ENCODE measurements around the gene PSMB5. TPM values are rescaled to one million over a fixed set of nuclear protein-coding genes. Genes with fewer than 3 reads are reported as not detected.

The PSMB5 gene
- total and polyA plus RNA-seq, 2 of the 13 experiments (the other 11 are each of a cell fraction or from before 2014, with no cell fraction given): 705 to 871 TPM

DNA sequence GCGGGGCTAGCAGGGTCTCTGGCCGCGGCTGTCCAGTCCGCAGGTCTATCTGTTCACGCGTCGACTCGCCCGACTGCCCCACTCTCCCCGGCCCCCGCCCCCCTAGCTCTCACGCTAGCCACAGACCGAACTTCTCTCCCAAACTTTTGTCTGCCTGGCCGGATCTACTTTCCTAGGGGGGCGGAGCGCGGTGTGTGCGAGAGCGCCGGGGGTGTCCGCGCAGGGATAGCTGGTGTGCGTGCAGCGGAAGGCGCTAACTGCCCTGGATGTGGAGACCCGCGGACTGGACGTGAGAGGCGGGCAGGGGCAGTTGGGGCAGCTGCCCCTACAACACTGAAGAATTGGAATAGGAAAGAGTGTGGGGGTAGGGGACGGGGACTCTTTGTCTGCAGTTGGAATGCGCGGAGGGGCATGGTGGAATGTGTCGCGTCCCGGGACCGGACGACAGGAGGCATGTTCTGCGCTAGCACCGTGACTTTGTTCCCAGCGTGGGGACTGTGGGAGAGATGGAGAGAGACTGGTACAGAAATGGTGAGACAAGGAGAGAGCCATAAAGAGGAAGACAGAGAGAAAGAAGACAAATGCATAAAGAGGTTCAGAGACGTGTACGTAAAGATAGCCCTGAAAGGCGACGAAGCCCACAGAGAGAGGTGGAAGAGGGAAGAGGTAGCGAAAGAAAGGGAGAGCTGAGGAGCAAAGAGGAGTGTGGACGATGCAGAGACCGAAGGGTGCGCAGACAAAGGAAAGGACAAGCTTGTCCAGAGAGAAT is 52.0 kb downstream of the PSMB5 start, which contains the start of gene AJUBA (continued):
- TF ChIP-seq KLF13 (CRISPR knock-in tag; IDR thresholded peaks at IDR 0.05) (peak; percentile 92; the same call in 1 of the 2 replicates), NR2F2 (IDR thresholded peaks at IDR 0.05; ENCODE audit: borderline replicate concordance, low read depth) (no peak), ZNF737 (CRISPR knock-in tag; IDR thresholded peaks at IDR 0.05; ENCODE audit: borderline replicate concordance) (no peak), HES4 (CRISPR knock-in tag; IDR thresholded peaks at IDR 0.05; ENCODE audit: borderline replicate concordance) (no peak), POGZ (CRISPR knock-in tag; IDR thresholded peaks at IDR 0.05) (no peak), RFX1 (IDR thresholded peaks at IDR 0.05) (no peak), CREB1 (IDR thresholded peaks at IDR 0.05) (peak; percentile 87), CREB1 (CRISPR knock-in tag; IDR thresholded peaks at IDR 0.05) (no peak), ZNF589 (CRISPR knock-in tag; conservative IDR thresholded peaks at IDR 0.05) (no peak), NFE2L1 (CRISPR knock-in tag; IDR thresholded peaks at IDR 0.05; ENCODE audit: borderline replicate concordance) (peak; percentile 30; the same call in 1 of the 2 replicates), KDM4B (CRISPR knock-in tag; IDR thresholded peaks at IDR 0.05) (peak; percentile 92; the same call in 1 of the 2 replicates), NR2C2 (CRISPR knock-in tag; IDR thresholded peaks at IDR 0.05; ENCODE audit: borderline replicate concordance) (peak; percentile 65), ZNF850 (CRISPR knock-in tag; conservative IDR thresholded peaks at IDR 0.05) (no peak), ZSCAN12 (CRISPR knock-in tag; IDR thresholded peaks at IDR 0.05) (no peak), SPEN (CRISPR knock-in tag; IDR thresholded peaks at IDR 0.05; ENCODE audit: low read depth) (peak; percentile 99), HIVEP1 (CRISPR knock-in tag; IDR thresholded peaks at IDR 0.05) (no peak), SMAD9 (CRISPR knock-in tag; IDR thresholded peaks at IDR 0.05) (peak; percentile 97), ZNF260 (CRISPR knock-in tag; IDR thresholded peaks at IDR 0.05; ENCODE audit: borderline replicate concordance, low read depth) (peak; percentile 59; the same call in 1 of the 2 replicates), SMAD3 (CRISPR knock-in tag; IDR thresholded peaks at IDR 0.05) (peak; percentile 66), DMAP1 (CRISPR knock-in tag; IDR thresholded peaks at IDR 0.05) (peak; percentile 100), SMARCC2 (IDR thresholded peaks at IDR 0.05) (peak; percentile 59; the same call in 1 of the 2 replicates), ZNF660 (CRISPR knock-in tag; IDR thresholded peaks at IDR 0.05; ENCODE audit: borderline replicate concordance, low read depth) (no peak; the same call in 1 of the 2 replicates), ZNF672 (CRISPR knock-in tag; IDR thresholded peaks at IDR 0.05) (no peak), HOXA5 (CRISPR knock-in tag; IDR thresholded peaks at IDR 0.05) (no peak), MLLT10 (CRISPR knock-in tag; IDR thresholded peaks at IDR 0.05) (no peak)
- TF ChIP-seq, protein P1, sequence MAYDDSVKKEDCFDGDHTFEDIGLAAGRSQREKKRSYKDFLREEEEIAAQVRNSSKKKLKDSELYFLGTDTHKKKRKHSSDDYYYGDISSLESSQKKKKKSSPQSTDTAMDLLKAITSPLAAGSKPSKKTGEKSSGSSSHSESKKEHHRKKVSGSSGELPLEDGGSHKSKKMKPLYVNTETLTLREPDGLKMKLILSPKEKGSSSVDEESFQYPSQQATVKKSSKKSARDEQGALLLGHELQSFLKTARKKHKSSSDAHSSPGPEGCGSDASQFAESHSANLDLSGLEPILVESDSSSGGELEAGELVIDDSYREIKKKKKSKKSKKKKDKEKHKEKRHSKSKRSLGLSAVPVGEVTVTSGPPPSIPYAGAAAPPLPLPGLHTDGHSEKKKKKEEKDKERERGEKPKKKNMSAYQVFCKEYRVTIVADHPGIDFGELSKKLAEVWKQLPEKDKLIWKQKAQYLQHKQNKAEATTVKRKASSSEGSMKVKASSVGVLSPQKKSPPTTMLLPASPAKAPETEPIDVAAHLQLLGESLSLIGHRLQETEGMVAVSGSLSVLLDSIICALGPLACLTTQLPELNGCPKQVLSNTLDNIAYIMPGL (CRISPR knock-in tag; IDR thresholded peaks at IDR 0.05; ENCODE audit: borderline replicate concordance in 1 of 2, low read depth in 1 of 2): peak; percentile 99 to 100
- TF ChIP-seq, protein P2, sequence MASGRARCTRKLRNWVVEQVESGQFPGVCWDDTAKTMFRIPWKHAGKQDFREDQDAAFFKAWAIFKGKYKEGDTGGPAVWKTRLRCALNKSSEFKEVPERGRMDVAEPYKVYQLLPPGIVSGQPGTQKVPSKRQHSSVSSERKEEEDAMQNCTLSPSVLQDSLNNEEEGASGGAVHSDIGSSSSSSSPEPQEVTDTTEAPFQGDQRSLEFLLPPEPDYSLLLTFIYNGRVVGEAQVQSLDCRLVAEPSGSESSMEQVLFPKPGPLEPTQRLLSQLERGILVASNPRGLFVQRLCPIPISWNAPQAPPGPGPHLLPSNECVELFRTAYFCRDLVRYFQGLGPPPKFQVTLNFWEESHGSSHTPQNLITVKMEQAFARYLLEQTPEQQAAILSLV (CRISPR knock-in tag; IDR thresholded peaks at IDR 0.05; ENCODE audit: borderline replicate concordance): peak; percentile 99
- TF ChIP-seq, protein P3, sequence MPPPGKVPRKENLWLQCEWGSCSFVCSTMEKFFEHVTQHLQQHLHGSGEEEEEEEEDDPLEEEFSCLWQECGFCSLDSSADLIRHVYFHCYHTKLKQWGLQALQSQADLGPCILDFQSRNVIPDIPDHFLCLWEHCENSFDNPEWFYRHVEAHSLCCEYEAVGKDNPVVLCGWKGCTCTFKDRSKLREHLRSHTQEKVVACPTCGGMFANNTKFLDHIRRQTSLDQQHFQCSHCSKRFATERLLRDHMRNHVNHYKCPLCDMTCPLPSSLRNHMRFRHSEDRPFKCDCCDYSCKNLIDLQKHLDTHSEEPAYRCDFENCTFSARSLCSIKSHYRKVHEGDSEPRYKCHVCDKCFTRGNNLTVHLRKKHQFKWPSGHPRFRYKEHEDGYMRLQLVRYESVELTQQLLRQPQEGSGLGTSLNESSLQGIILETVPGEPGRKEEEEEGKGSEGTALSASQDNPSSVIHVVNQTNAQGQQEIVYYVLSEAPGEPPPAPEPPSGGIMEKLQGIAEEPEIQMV (CRISPR knock-in tag; IDR thresholded peaks at IDR 0.05; ENCODE audit: low read depth): peak; percentile 98
